ENCODE data around the gene CCDC86.

CCDC86 gene

DNA sequence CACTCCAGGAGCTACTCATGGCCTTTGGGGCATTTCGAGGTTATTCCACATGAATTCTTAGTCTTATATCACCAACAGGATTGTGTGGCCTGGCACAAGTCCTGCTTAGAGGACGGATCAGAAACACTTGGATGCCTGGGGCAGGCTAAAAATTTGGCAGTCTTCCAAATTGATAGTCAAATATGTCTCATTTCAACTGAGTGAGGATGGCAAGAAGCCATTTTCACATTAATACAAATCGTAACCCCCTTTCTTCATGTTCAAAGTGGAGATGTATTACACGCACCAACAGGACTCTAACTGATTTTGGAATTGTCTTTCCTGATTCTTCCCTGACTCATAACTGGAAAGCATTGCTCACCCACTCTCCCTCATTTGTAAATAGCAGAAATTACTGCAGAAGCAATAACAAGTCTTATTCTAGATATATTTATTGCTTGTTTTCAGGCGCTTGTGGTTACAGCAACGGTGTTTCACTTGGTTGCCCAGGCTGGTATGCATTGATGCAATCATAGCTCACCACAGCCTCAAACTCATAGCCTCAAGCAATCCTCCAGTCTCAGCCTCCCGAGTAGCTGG, 10.3 kb upstream of the CCDC86 start:
- DNase-seq: peak; percentile 38

DNA sequence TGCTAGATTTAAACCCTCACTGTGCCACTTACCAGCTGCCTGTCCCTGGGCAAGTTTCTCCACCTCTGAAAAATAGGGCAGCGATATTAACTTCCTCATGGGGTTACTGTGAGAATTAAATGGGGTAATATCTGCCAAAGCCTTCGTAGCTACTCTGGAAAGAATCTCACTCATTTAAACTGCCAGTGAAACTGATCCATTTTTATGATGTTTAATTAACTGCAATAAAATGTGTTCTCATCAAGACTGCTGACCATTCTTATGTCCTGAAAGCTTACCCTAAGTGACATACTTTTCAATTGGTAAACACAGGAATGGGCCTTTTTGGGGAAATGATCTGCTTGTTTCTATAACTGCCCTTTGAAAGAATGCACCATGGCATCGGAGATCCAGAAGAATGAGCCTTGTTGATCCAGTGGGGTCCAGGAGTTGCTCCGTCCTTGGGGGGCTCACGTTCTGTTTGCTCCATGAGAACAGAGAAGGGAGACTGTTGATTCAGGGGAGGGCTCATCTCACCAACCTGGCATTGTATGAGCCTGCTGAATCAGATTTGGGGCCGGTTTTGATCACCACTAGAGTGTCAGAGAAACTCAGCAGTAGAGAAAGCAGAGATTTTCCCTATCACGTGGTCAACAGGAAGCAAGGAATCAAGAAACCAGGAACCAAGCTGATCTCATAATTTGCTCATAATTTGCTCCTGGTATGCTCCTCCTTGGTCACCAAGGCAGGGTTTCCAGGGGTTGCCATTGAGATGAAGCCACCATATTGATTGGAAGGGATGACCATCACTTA, 7.0 kb upstream of the CCDC86 start:
- no peak for DNase-seq

DNA sequence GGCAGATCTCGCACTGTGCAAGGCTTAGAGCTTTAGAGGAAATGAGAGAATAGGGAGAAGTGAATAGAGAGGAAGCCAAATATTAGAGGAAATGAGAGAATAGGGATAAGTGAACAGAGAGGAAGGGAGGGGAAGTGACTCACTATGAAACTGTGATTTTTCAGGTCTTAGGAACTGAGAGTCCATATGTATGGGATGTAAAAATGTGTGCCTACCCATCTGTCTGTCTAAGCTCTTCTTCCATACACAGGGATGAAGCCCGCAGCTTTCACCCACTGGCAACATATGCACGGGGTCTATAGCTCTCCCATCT, 6.4 kb upstream of the CCDC86 start:
- DNase-seq: peak; percentile 17

DNA sequence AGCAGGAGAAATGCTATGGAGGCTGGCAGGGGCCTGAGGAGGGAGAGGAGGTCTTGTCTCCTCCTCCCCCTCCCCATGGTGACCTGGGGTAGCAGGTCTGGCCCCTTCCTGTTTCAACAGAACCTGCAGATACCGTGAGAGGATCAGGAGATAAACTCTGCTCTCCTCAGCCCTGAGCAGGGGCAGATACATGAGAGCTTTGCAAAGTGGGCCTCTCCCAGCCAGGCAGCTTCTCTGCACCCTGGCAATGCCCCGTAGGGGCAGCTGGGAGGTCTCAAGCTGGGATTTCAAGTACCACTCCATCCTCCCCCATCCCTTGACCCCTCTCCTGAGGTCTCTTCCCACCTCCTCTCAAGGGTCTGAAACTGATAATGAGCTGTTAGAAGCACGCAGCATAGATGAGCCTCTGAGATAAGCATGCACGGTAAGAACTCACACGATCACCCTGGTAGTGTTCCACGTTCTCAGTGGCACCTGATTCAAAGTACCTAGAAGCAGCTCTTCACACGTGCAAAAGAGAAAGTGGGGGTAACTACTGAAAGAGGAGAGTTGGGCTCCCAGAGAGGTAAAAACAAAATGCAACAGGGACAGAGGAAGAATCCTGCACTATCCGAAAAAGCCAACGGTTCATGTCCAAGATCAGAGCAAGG, 4.9 kb upstream of the CCDC86 start:
- no peak for DNase-seq

DNA sequence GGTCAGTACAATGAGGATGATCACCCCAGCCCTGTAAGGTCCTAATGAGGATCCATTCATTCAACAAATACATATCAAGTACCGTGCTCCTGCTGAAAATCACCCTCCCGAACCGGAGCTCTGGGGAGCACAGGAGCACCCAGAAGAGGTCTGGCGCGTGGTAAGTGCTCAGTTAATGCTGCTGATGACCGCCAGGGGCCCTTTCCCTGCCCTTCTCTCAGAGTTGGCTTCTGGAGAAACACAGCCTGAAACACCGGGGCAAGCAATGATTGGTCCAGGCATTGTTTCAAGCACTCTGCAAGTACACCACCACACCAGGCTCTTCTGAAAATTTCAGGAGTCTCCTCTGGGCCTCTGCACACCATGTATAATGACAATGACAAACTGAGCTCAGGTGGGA, 3.8 kb upstream of the CCDC86 start:
- no peak for DNase-seq

DNA sequence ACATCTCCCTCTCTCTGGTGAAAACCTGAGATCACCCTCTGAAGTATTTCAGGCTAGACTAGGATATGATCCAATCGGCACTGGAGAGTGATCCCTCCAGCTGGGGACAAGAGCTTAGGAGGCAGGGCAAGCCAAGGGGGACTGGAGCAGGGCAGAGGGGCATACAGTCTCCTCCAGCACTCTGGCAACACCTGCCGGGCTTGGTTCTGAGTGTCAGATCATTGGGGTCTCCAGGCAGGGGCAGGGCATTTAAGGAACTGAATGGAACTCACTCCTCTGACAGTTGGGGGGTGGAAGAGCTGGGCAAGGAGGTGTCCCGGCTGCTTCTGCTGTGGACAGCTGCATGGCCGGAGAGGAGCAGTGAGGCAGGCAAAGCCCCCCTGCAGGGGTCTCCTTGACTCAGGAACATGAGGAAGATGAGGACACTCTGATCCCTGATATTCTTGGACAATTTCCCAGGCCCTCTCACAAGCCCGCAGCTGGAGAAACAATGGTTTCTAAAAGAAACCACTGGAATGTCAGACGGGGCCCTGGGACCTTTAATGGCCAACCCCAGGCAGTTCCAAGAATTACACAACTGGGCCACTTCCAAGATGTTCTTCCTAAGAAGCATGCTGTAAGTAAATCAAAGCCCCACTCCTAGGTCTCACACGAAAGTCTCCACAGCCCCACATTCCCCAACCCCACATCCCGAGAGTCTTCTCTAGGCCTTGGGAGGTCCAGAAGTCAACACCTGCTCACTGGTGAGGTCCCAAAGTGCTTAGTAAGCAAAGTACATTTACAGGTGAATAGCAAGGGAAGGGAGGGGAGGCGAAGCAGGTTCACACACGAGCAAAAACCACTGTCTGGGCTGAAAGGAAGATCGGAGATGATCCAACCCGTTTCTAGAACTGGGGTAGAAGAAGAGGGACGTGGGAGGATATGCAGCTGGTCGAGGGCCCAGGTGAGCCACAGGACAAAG, 1.2 kb upstream of the CCDC86 start:
- no peak for DNase-seq

DNA sequence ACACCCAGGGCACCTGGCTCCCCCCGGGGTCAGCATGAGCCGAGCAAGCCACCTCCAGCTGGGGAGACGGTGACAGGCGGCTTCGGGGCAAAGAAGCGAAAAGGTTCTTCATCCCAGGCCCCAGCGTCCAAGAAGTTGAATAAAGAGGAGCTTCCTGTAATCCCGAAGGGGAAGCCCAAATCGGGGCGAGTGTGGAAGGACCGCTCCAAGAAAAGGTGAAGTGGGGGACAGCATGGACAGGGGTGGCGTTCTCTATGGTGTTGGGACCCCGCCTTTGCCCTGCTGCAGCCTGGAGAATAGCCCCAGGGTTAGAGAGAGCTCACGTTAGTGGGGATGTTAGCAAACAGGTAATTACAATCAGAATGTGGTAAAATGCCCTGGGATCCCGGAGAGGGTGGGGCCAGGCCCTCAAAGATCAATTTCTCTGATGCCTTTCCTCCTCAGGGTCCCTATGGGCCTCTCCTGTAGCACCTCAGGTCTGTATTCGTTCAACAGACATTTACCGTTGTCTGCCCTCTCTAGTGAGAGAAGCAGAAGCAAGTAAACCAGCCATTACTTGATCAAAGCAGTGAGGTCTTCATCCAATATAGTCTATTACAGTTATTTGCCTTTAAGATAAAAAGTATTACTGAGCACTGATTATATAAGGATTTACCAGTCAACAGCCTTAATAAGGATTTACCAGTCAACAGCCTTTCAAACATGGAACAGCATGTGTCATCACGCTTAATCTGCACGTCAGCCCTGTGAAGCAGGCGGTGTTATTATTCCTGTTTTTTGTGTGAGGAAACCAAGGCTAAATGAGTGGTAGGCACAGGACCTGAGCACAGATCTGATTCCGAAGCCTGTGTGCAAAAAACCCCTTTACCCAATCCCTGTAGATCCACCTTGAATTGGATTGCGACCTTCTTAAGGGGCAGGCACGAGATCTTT, 1.0 kb downstream of the CCDC86 start:
- no peak for DNase-seq

DNA sequence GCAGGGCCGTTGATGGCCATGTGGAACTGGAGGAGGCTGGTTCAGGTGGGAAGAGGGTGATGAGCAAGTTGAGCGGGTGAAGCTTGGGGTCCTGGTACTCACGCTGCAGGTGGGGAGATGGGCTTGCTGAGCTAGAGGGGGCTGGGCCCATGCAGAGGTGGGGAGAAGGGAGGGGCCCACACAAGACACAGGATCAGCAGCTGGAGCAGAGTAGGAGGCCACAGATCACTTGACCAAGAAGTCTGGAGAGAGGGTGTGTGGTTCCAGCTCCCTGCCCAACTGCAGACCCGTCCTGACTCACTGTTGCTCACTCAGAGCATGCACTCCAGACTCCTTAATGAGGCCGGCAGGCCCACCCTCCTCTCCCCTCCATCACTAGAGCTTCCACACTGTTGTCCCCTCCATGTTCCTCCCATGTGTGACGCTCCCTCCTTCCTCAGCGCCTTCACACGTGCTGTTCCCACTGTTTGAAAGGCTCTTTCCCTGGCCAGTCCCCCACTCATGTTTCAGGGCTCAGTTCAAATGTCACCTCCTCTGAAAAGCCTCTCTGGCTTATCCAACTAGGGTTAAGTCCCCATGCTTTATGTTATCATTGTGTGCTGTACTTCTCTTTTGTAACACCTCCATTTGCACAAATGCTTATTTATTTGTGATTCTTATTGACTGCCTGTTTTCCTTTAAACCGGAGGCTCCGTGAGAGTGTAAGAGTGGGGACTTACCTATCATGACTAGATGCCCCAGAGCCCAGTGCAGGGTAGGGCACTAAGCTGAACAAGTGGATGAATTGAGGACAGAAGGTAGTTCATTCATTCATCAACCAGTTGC, 2.3 kb downstream of the CCDC86 start:
- DNase-seq: no peak

DNA sequence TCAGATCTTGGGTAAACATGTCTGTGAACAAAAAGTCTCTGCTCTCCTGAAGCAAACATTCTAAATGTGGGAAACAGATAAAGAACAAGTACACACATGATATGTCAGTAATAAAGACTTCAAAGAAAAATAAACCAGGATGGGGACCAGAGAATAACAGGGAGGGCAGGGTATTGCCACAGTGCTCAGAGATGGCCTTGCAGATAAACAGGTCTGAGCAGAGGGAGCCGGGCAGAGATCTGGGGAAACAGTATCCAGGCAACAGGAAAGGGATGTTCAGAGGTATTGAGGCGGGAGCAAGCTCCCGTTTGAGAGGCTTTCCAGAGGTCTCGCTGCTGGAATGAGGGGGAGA, 2.9 kb downstream of the CCDC86 start:
- DNase-seq: no peak

DNA sequence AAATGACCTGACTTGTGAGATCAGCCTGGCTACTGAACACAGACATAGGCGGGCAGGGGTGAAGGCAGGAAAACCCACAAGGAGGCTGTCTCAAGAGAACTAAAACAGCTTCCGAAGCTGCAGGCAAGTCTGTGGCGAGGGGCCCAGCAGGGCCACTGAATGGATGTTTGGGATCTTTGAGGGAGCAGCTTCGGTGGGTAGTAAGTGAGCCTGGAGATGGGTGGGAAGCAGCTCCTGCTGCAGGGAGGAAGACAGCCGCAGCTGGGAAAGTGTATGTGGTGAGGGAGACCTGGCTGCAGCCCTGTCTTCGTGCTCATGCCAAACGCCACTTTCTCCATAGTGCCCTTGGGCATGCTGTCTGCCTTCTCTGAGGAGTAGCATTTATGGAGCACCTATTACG, 3.4 kb downstream of the CCDC86 start:
- no peak for DNase-seq

DNA sequence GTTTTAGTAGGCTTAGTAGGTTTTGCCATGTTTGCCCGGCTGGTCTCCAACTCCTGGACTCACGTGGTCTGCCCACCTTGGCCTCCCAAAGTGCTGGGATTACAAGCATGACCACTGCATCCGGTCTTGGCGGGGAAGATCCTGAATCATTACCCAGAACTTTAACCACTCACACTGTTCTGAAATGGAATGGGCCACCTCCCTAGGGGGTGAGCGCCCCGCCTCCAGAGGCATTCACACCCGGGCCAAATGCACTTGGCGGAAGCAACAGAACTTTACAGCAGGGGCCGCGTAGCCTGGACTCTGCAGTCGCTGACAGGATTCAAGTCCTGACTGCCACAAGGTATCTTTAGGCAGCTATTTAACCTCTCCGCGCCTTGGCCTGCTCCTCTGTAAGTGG, 5.4 kb downstream of the CCDC86 start:
- no peak for DNase-seq

DNA sequence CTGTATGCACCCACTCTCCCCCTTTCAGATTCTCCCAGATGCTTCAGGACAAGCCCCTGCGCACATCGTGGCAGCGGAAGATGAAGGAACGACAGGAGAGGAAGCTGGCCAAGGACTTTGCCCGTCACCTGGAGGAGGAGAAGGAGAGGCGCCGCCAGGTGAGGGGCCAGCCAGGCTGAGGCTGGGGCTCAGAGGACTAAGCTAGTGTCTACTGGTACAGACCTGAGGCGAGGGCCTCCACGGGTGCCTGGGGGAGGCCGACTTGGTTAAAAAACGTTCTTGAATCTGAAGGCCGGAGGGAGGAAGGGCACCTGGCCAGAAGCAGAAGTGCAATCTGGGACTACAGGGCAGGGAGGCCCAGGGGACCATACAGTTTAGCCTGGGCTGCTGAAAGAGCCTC, 6.0 kb downstream of the CCDC86 start:
- DNase-seq: no peak

DNA sequence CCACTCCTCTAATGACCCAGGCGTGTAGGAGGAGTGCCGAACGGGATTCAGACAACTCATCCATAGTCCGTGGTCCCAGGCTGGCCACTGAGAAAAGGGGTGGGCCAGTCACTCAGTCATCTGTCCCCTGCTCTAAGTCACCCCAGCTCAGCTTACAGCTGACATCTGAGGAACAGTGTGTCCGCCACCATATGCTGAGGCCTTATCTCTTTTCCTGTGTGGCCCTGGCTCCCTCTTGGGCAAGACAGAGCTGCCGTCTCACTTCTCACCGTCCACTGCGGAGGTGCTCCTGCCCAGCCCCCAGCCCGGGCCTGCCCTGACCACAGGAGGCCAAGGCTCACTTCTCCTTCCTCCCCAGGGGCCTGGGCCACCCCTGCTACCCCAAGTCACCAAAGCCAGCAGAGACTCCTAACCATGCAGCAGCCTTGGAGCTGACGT, 6.8 kb downstream of the CCDC86 start:
- no peak for DNase-seq

DNA sequence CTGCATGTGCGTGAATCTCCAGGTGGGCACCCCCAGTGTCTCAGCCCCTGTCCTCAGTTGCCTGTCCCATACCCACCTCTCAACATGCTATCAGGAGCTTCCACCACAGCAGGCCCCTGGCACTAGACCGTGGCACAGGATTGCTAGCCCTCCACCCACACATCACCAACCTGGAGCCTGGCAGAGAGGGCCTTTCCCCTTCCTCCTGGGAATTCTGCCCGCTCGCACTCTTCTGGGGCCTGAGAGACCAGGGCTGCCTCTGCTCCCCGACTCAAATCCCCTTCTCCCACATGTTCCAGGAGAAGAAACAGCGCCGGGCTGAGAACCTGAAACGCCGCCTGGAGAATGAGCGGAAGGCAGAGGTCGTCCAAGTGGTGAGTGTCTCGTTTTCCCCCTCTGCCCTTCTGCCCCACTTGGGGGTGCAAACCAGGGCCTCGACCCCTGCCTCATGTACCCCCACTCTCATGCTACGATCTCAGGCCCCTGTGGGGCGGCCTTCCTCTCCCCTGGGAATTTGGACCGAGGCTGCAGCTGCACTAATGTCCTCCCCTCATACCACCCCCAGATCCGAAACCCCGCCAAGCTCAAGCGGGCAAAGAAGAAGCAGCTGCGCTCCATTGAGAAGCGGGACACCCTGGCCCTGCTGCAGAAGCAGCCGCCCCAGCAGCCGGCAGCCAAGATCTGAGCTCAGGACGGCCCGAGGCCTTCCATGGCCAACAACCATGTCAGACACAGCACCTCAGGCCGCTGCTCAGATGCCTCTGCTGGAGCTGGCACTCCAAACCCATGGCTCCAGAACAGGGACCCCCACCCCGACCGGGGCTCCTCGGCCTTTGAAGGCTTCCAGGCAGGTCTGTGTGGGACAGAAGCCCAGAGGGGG, 8.0 kb downstream of the CCDC86 start:
- no peak for DNase-seq

DNA sequence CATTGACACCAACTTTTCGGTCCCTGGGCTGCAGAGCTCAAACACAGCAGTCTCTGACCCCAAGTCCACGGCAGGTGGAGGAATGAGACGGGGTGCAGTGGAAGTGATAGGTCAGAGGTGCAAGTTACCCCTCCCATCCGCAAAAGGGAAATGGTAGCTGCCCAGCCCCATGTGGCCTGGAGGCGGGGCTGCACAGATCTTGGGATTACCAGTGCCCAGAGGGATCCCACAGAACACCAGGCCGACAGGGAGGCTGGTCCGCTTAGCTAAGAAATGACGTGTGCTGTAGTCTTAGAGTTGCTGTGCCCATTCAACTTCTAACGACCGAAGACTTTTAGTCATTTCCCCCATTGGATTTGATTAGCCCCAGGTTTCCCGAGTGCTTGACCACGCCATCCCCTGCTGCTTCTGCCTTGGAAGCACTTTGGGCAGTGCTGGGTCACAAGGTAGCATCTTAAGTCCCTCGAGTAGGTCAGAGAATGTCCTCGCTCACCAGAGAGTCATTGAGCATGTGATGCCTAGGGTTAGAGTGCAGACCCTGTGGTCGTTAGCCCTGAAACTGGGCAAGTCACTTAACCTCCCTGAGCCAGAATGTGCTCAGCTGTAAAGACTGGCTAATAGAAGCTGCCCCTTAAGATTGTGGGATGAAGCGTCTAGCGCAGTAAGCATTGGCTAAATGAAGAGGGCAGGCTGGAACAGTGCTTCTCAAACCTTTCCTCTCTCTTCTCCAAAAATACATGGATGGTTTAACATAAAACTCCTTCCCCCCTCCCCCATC, 9.6 kb downstream of the CCDC86 start:
- DNase-seq: no peak

DNA sequence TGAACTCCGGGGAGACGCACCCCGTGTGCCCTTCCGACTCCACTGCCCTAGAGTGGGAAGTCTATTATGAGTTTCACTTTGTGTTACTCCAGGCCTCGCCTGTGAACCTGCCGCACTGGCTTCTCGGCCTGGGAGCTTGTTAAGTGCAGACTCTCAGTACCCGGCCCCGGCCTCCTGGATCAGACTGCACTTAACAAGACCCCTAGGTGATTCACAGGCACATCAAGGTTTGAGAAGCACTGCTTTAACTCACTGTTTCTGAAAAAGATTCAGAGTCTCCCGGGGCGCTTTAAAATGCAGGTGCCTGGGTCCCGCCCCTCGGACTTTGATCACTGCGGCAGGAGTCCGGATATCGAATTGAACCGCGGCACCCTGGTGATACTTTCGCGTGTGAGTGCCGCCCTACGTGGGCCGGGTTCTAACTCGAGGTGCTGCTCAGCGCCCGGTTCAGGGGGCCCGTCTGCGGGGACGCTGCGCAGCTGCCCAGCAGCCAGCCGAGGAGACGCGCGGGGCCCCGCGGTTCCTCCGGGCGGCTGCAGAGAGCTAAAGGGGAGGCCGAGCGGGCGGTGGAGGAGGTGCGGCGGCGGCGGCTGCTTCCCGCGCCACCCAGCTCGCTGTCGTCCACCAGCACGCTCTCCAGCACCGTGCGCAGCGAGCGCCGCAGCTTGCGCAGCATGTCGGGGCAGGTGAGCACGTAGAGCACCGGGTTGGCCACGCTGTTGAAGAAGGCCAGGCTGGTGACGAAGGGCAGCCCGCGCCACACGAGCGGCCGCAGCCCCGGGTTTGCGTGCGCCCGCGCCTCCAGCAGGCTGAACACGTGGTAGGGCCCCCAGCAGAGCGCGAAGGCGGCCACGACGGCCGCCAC, 10.4 kb downstream of the CCDC86 start:
- no peak for DNase-seq

DNA sequence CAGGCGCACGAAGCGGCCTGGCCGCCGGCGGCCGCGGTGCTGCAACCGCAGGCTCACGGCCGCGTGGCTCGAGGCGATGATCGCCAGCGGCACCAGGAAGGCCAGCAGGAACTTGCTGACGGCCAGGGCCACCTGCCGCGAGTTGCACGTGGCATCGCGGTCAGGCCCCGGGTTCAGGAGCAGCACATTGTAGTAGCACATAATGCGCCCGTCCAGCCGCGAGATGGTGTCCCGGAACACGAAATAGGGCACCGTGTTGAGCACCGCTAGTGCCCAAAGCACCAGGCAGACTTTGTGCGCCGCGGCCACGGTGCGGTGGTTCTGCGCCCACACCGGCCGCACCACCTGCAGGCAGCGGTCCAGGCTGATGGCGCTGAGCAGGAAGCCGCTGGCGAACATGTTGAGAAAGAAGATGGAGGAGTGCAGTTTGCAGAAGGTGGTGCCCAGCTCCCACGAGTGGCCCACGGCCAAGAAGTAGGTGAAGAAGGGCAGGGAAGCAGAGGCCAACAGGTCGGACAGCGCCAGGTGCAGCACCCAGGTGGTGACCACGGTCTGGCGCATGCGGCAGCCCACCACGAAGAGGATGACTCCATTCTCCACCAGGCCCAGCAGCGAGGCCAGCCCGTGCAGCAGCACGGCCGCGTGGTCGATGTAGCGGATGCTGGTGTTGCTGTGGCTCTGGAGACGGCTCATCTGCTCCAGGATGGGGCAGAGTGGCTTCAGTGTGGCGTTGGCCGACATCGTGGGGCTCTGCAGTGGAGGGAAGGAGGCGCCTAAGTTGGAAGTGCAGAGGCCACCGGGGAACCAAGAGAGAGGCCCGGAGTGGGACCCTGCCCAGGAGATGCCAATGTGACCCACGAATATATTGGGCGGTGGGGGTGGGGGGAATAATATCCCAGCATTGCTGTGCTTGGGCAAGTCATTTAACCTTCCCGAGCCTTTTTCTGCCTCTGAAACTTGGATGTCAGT, 11.4 kb downstream of the CCDC86 start:
- DNase-seq: no peak
